ENCODE data around the gene ANKRD17.

DNA sequence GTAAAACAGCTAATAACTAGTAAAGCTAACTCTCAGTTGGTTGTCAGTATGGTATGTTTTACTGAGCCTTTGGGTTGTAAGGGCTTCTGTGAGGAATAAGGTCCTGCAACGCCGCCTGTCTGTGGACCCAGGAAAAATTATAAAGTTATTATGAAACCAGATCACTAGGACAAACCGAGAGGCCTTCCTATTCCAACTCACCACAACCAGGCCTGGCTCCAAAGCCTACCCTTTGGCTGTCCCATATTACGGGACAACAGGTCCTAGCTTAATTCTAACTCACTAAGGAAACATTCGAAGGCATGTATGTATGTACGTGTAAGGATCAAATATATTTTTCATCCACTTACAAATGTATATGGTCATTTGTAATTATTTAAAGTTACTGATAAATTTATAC is 1.4 kb downstream of the ANKRD17 start:
- TF ChIP-seq CTCF (IDR thresholded peaks at IDR 0.05) (peak; percentile 67 to 83 (median 78)), POLR2A (IDR thresholded peaks at IDR 0.05) (peak; percentile 44)

All from right lobe of liver (tissue), 4 donors.